ENCODE results near the gene PDZD4. TPM values are rescaled to one million over a fixed set of nuclear protein-coding genes. Genes with fewer than 3 reads are reported as not detected.

PDZD4 gene
- total RNA-seq, 4 donors from 2014 or later = 0.65 to 1.3 (median 0.80) TPM

- TF ChIP-seq CTCF (IDR thresholded peaks at IDR 0.05; ENCODE audit: low read depth) = no peak
Observed at GRCh38 chrX:153763989-153764755, 66.2 kb downstream of the PDZD4 start, which contains the start of gene PLXNB3. PLXNB3 (plus strand) TSS chrX:153764249; CDS start chrX:153765536, 1,287 bp downstream.

- no peak for TF ChIP-seq CTCF (IDR thresholded peaks at IDR 0.05; ENCODE audit: low read depth)
Observed at GRCh38 chrX:153763298-153763932, 66.9 kb downstream of the PDZD4 start.

GRCh38 chrX:153762626-153763173 lies 67.6 kb downstream of the PDZD4 start:
- TF ChIP-seq CTCF (IDR thresholded peaks at IDR 0.05; ENCODE audit: low read depth) = no peak

- TF ChIP-seq CTCF (IDR thresholded peaks at IDR 0.05; ENCODE audit: low read depth) = no peak
Observed at GRCh38 chrX:153761863-153762262, 68.5 kb downstream of the PDZD4 start.

GRCh38 chrX:153755136-153755535 lies 75.2 kb downstream of the PDZD4 start:
- no peak for TF ChIP-seq CTCF (IDR thresholded peaks at IDR 0.05; ENCODE audit: low read depth)

Other genes with a start within 250 kb of the PDZD4 start
- 10 to 100 TPM; 25.6 to 37.5 (median 30.6) TPM for gene CCNQ, start 231.4 kb downstream of the PDZD4 start, total RNA-seq
- gene DUSP9, start 183.3 kb downstream of the PDZD4 start, total RNA-seq = under 1 TPM in 3 of 4 donors, not detected in 1; 0.22 to 0.38 (median 0.34) TPM
- 1 to 10 TPM in 2 of 4 donors, not detected in 2; 1.8 to 2.6 TPM for gene PNCK, start 156.7 kb downstream of the PDZD4 start, total RNA-seq
- gene SLC6A8, start 142.6 kb downstream of the PDZD4 start, total RNA-seq = 10 to 100 TPM; 20.2 to 98.0 (median 30.6) TPM
- 100 to 1,000 TPM; 214 to 334 (median 269) TPM for gene BCAP31, start 106.2 kb downstream of the PDZD4 start, total RNA-seq
- 10 to 100 TPM; 12.4 to 83.8 (median 28.1) TPM for gene ABCD1, start 105.7 kb downstream of the PDZD4 start, total RNA-seq
- 10 to 100 TPM in 3 of 4 donors, 1 to 10 TPM in 1; 8.8 to 47.3 (median 24.5) TPM for gene PLXNB3, start 66.3 kb downstream of the PDZD4 start, total RNA-seq
- 1 to 10 TPM in 3 of 4 donors, under 1 TPM in 1; 0.49 to 2.1 (median 1.5) TPM for gene SRPK3, start 49.5 kb downstream of the PDZD4 start, total RNA-seq
- 10 to 100 TPM; 40.9 to 70.0 (median 69.5) TPM for gene IDH3G, start 36.2 kb downstream of the PDZD4 start, total RNA-seq
- 100 to 1,000 TPM in 3 of 4 donors, 10 to 100 TPM in 1; 75.4 to 172 (median 140) TPM for gene SSR4, start 35.9 kb downstream of the PDZD4 start, total RNA-seq
- gene L1CAM, start 55.6 kb upstream of the PDZD4 start, total RNA-seq = 1 to 10 TPM in 2 of 4 donors, under 1 TPM in 2; 0.68 to 1.5 (median 0.95) TPM
- 10 to 100 TPM in 1 of 4 donors, 1 to 10 TPM in 3; 3.4 to 13.9 (median 5.7) TPM for gene AVPR2, start 74.1 kb upstream of the PDZD4 start, total RNA-seq
- gene ARHGAP4, start 95.7 kb upstream of the PDZD4 start, total RNA-seq = 10 to 100 TPM in 3 of 4 donors, 1 to 10 TPM in 1; 8.5 to 37.4 (median 28.2) TPM
- gene NAA10, start 104.5 kb upstream of the PDZD4 start, total RNA-seq = 10 to 100 TPM; 69.4 to 87.8 (median 76.5) TPM
- gene RENBP, start 114.1 kb upstream of the PDZD4 start, total RNA-seq = 10 to 100 TPM; 14.0 to 43.4 (median 29.5) TPM
- gene HCFC1, start 141.3 kb upstream of the PDZD4 start, total RNA-seq = 10 to 100 TPM; 17.7 to 33.9 (median 21.2) TPM
- gene TMEM187, start 142.2 kb upstream of the PDZD4 start, total RNA-seq = 1 to 10 TPM; 2.0 to 10.0 (median 6.1) TPM
- 10 to 100 TPM; 42.7 to 74.4 (median 47.3) TPM for gene IRAK1, start 189.4 kb upstream of the PDZD4 start, total RNA-seq

Data from subcutaneous adipose tissue (tissue), 4 donors.